HEK293 (cell line): Measurements from ENCODE around the gene HSD11B1.

Experiments
- CTCF ChIA-PET: fragments of 350-600 bp; formaldehyde crosslinking; extraction: SDS; loops from one replicate; lab custom pipeline; 2021; ENCODE audit warnings: antibody characterized with exemption; lab: Yijun Ruan, JAX
- POLR2A ChIA-PET: fragments of 300-600 bp; formaldehyde crosslinking; extraction: SDS; loops from one replicate; lab custom pipeline; 2020; ENCODE audit warnings: antibody characterized with exemption, inconsistent platforms; lab: Yijun Ruan, JAX
- H3K27ac ChIP-seq: fragments of 200-500 bp; sonication (Bioruptor generic); 2 replicates; pipeline ENCODE4 v1.5.1; 2014; ENCODE audit warnings: low read depth, low read length, control low read depth, inconsistent platforms; ENCODE audit errors: extremely low read depth
- H3K36me3 ChIP-seq, 2 experiments: fragments of 200-500 bp in 1 of 2; sonication (Bioruptor generic) in 1 of 2; 1 replicate in 1 of 2; 2 replicates in 1 of 2; pipeline ENCODE4 v1.5.1; 2014 to 2017; ENCODE audit warnings: inconsistent platforms in 2 of 2, low read length in 2 of 2; ENCODE audit not compliant: control insufficient read depth in 2 of 2, insufficient read depth in 1 of 2
- H3K4me1 ChIP-seq: fragments of 200-500 bp; sonication (Bioruptor generic); 2 replicates; pipeline ENCODE4 v1.5.1; 2014; ENCODE audit warnings: mild to moderate bottlenecking, low read length, inconsistent platforms; ENCODE audit not compliant: control insufficient read depth, insufficient read depth
- H3K4me3 ChIP-seq: 2 replicates; pipeline ENCODE4 v1.5.1; 2011; ENCODE audit warnings: low read depth, mild to moderate bottlenecking, control low read depth, low read length, moderate library complexity
- H3K9me3 ChIP-seq: fragments of 200-500 bp; sonication (Bioruptor generic); 2 replicates; pipeline ENCODE4 v1.5.1; 2014; ENCODE audit warnings: low read depth, low read length, inconsistent platforms; ENCODE audit not compliant: control insufficient read depth, insufficient read depth
- BCL11B ChIP-seq: fragments of 450-650 bp; formaldehyde crosslinking; IDR thresholded peaks from 2 replicates; pipeline ENCODE4 v1.5.1; 2016; ENCODE audit warnings: low read depth, missing biosample characterization, missing genetic modification characterization
- GLIS1 ChIP-seq: fragments of 450-650 bp; formaldehyde crosslinking; IDR thresholded peaks from 2 replicates; pipeline ENCODE4 v1.5.1; 2016; ENCODE audit warnings: missing biosample characterization, missing genetic modification characterization
- MEIS1 ChIP-seq: sonication (generic); formaldehyde crosslinking; IDR thresholded peaks from 2 replicates; pipeline ENCODE4 v1.8.1; 2022; ENCODE audit warnings: missing genetic modification reagents, mild to moderate bottlenecking, borderline replicate concordance
- SP2 ChIP-seq: fragments of 450-650 bp; formaldehyde crosslinking; IDR thresholded peaks from 2 replicates; pipeline ENCODE4 v1.5.1; 2016; ENCODE audit warnings: missing biosample characterization, missing genetic modification characterization
- ZBTB20 ChIP-seq: fragments of 450-650 bp; formaldehyde crosslinking; IDR thresholded peaks from 2 replicates; pipeline ENCODE4 v1.5.1; 2016; ENCODE audit warnings: missing biosample characterization, missing genetic modification characterization
- ZNF223 ChIP-seq: fragments of 450-650 bp; formaldehyde crosslinking; IDR thresholded peaks from 2 replicates; pipeline ENCODE4 v1.5.1; 2016; ENCODE audit warnings: missing biosample characterization, missing genetic modification characterization
- ZNF292 ChIP-seq: fragments of 450-650 bp; formaldehyde crosslinking; IDR thresholded peaks from 2 replicates; pipeline ENCODE4 v1.5.1; 2016; ENCODE audit warnings: low read depth, missing biosample characterization, missing genetic modification characterization, borderline replicate concordance
- ZNF37A ChIP-seq: fragments of 450-650 bp; IDR thresholded peaks from 2 replicates; pipeline ENCODE4 v1.5.1; 2018; ENCODE audit warnings: missing biosample characterization, missing genetic modification characterization
- ZNF501 ChIP-seq: fragments of 450-650 bp; formaldehyde crosslinking; IDR thresholded peaks from 2 replicates; pipeline ENCODE4 v1.5.1; 2016; ENCODE audit warnings: missing biosample characterization, missing genetic modification characterization
- ZNF610 ChIP-seq: fragments of 450-650 bp; formaldehyde crosslinking; IDR thresholded peaks from 2 replicates; pipeline ENCODE4 v1.5.1; 2016; ENCODE audit warnings: missing biosample characterization, missing genetic modification characterization, borderline replicate concordance
- ZNF670 ChIP-seq: fragments of 450-650 bp; formaldehyde crosslinking; IDR thresholded peaks from 2 replicates; pipeline ENCODE4 v1.5.1; 2016; ENCODE audit warnings: missing biosample characterization, missing genetic modification characterization, low read depth
- TF ChIP-seq, protein P1 (sequence below): fragments of 450-650 bp; formaldehyde crosslinking; IDR thresholded peaks from 2 replicates; pipeline ENCODE4 v1.5.1; 2016; ENCODE audit warnings: missing biosample characterization, missing genetic modification characterization
- TF ChIP-seq, protein P2 (sequence below): fragments of 450-650 bp; formaldehyde crosslinking; IDR thresholded peaks from 2 replicates; pipeline ENCODE4 v1.5.1; 2016; ENCODE audit warnings: missing biosample characterization, missing genetic modification characterization
- TF ChIP-seq, protein P3 (sequence below): fragments of 450-650 bp; formaldehyde crosslinking; IDR thresholded peaks from 2 replicates; pipeline ENCODE4 v1.5.1; 2016; ENCODE audit warnings: missing biosample characterization, missing genetic modification characterization
- TF ChIP-seq, protein P4 (sequence below): fragments of 450-650 bp; formaldehyde crosslinking; IDR thresholded peaks from 2 replicates; pipeline ENCODE4 v1.5.1; 2016; ENCODE audit warnings: missing biosample characterization, missing genetic modification characterization

Gene HSD11B1

DNA sequence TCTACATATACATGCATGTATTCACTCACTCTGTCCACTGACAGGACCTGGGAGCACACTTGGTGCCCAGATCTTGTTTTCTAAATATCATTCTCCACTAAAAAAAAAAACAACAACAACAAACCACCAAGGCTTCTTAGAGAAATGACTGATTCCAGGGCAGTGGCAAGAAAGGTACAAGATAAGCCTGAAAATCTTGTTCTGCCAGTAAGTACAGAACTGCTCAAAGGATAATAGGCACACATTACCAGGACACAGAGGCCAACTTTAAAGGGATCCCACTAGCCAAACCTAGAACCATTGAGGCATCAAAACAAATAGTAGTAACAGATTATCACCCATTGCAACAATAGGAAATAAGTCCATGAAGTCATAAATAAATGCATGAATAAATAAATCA lies 10.7 kb downstream of the HSD11B1 start (continued):
- no peak for TF ChIP-seq BCL11B (tag by site-specific recombination)

DNA sequence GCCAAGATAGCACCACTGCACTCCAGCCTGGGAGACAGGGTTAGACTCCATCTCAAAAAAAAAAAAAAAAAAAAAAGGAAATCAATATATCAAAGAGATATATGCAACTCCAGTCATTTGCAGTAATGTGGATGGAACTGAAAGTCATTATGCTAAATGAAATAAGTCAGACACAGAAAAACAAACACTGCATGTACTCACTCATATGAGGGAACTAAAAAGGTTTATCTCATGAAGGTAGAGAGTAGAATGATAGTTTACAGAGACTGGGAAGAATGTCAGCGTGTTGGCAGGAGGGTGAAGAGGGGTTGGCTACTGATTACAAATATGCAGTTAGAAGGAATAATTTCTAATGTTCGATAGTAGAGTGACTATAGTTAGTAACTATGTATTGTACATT lies 13.2 kb downstream of the HSD11B1 start:
- CTCF ChIA-PET = no interaction called here

More for the DNA sequence above, 13.2 kb downstream of the HSD11B1 start:
- Histone ChIP-seq H3K36me3 (no peaks in the 10 kb centered on the region), H3K4me1 (no peaks in the 10 kb centered on the region), H3K9me3 (no peaks in the 10 kb centered on the region), H3K27ac (no peak overlapping the region), H3K4me3 (no peak overlapping the region)
- TF ChIP-seq, protein P1, sequence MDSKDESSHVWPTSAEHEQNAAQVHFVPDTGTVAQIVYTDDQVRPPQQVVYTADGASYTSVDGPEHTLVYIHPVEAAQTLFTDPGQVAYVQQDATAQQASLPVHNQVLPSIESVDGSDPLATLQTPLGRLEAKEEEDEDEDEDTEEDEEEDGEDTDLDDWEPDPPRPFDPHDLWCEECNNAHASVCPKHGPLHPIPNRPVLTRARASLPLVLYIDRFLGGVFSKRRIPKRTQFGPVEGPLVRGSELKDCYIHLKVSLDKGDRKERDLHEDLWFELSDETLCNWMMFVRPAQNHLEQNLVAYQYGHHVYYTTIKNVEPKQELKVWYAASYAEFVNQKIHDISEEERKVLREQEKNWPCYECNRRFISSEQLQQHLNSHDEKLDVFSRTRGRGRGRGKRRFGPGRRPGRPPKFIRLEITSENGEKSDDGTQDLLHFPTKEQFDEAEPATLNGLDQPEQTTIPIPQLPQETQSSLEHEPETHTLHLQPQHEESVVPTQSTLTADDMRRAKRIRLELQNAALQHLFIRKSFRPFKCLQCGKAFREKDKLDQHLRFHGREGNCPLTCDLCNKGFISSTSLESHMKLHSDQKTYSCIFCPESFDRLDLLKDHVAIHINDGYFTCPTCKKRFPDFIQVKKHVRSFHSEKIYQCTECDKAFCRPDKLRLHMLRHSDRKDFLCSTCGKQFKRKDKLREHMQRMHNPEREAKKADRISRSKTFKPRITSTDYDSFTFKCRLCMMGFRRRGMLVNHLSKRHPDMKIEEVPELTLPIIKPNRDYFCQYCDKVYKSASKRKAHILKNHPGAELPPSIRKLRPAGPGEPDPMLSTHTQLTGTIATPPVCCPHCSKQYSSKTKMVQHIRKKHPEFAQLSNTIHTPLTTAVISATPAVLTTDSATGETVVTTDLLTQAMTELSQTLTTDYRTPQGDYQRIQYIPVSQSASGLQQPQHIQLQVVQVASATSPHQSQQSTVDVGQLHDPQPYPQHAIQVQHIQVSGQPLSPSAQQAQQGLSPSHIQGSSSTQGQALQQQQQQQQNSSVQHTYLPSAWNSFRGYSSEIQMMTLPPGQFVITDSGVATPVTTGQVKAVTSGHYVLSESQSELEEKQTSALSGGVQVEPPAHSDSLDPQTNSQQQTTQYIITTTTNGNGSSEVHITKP (tag by site-specific recombination) = no peak
- TF ChIP-seq ZNF501 (tag by site-specific recombination) = no peak
- no peak for TF ChIP-seq ZNF37A (tag by site-specific recombination)
- TF ChIP-seq ZNF610 = no peak
- TF ChIP-seq GLIS1 (tag by site-specific recombination) = no peak
- TF ChIP-seq ZNF292 (tag by site-specific recombination) = no peak
- TF ChIP-seq, protein P2, sequence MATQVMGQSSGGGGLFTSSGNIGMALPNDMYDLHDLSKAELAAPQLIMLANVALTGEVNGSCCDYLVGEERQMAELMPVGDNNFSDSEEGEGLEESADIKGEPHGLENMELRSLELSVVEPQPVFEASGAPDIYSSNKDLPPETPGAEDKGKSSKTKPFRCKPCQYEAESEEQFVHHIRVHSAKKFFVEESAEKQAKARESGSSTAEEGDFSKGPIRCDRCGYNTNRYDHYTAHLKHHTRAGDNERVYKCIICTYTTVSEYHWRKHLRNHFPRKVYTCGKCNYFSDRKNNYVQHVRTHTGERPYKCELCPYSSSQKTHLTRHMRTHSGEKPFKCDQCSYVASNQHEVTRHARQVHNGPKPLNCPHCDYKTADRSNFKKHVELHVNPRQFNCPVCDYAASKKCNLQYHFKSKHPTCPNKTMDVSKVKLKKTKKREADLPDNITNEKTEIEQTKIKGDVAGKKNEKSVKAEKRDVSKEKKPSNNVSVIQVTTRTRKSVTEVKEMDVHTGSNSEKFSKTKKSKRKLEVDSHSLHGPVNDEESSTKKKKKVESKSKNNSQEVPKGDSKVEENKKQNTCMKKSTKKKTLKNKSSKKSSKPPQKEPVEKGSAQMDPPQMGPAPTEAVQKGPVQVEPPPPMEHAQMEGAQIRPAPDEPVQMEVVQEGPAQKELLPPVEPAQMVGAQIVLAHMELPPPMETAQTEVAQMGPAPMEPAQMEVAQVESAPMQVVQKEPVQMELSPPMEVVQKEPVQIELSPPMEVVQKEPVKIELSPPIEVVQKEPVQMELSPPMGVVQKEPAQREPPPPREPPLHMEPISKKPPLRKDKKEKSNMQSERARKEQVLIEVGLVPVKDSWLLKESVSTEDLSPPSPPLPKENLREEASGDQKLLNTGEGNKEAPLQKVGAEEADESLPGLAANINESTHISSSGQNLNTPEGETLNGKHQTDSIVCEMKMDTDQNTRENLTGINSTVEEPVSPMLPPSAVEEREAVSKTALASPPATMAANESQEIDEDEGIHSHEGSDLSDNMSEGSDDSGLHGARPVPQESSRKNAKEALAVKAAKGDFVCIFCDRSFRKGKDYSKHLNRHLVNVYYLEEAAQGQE (tag by site-specific recombination) = no peak
- no peak for TF ChIP-seq MEIS1 (CRISPR knock-in tag)
- TF ChIP-seq, protein P3, sequence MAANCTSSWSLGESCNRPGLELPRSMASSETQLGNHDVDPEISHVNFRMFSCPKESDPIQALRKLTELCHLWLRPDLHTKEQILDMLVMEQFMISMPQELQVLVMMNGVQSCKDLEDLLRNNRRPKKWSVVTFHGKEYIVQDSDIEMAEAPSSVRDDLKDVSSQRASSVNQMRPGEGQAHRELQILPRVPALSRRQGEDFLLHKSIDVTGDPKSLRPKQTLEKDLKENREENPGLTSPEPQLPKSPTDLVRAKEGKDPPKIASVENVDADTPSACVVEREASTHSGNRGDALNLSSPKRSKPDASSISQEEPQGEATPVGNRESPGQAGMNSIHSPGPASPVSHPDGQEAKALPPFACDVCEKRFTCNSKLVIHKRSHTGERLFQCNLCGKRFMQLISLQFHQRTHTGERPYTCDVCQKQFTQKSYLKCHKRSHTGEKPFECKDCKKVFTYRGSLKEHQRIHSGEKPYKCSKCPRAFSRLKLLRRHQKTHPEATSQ = no peak
- no peak for TF ChIP-seq ZNF223 (tag by site-specific recombination)
- no peak for TF ChIP-seq ZNF670 (tag by site-specific recombination)
- TF ChIP-seq SP2 (tag by site-specific recombination) = no peak
- TF ChIP-seq, protein P4, sequence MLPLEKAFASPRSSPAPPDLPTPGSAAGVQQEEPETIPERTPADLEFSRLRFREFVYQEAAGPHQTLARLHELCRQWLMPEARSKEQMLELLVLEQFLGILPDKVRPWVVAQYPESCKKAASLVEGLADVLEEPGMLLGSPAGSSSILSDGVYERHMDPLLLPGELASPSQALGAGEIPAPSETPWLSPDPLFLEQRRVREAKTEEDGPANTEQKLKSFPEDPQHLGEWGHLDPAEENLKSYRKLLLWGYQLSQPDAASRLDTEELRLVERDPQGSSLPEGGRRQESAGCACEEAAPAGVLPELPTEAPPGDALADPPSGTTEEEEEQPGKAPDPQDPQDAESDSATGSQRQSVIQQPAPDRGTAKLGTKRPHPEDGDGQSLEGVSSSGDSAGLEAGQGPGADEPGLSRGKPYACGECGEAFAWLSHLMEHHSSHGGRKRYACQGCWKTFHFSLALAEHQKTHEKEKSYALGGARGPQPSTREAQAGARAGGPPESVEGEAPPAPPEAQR = no peak
- TF ChIP-seq ZBTB20 (tag by site-specific recombination) = no peak
- POLR2A ChIA-PET = no interaction called here
